HG03521 (cell line): ENCODE results near the gene PMEL.
"Not testable (repeated sequence)": the region's sequence is repeated elsewhere in the genome, so short reads cannot be mapped to it uniquely, and the experiment has no call there.

ENCODE experiments used
- ATAC-seq: cut with Tn5 transposase; IDR thresholded peaks from one replicate; pipeline ENCODE4 v1.9.1; 2021; ENCODE audit warnings: mild to moderate bottlenecking, moderate library complexity; ENCODE audit not compliant: unreplicated experiment

The PMEL gene

DNA sequence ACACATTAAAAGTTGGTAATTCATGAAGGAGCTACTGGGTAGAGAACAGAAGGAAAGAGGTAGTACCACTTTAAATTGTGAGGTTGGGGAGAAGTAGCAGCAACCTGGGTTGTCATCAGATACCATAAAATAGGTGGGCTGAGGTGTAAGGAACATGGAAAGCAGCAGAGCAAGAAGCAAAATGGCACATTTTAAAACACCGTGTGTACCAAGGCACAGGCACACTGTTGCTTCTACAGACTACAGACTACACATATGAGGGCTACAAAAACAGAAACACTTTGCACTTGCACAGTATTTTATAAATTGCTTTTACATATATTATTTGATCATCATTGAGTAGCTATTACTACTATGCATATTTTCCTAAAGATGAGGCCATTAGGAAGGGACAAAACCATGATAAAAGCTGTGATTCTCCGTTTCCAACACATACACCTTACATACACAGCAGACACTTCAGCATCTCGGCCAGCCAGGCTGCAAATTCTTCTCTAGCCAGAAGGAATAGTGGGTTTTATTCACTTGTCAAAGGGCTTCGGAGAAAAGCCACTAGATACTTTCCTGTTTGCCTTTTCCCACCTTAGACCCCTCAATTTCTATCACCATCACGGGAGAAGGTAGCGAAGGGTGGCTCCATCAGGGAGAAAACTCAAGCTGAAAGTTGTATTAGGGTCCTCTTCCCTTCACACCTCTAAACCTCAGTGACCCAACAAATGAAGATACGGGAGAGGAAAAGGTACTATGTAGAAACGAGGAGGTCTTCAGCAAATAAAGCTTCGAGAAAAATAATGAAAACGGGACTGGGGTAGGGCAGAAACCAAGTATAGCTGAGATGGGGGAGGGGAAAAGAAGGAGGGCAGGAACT, 39.7 kb downstream of the PMEL start:
- ATAC-seq, result no peak

DNA sequence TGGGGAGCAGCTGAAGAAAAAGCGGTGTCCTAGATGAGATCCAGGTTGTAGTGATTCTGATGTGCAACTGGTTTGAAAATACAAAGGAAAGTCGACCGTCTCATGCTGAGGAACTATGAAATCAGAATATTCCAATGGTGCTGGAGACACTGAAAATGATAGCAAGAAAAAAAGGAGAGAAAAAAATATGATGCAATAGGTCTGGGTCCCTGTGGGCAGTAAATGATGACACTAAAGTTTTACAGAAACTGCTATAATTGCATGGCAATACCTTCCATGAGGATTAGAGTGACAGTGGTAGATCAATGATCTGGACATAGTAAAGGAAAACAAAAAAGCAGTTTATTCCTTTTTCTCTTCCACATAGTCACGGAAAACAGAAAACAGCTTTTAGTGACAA, 40.5 kb downstream of the PMEL start:
- ATAC-seq, result no peak

DNA sequence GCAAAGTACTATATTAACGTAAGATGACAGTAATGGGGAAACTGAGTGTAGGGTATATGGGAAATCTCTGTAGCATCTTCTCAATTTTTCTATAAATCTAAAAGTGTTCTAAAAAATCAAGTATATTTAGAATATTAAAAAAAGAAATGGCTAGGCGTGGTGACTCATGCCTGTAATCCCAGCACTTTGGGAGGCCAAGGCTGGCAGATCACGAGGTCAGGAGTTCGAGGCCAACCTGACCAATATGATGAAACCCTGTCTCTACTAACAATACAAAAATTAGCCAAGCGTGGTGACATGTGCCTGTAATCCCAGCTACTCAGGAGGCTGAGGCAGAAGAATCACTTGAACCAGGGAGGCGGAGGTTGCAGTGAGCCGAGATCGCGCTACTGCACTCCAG, 42.2 kb downstream of the PMEL start:
- not testable (repeated sequence) for ATAC-seq

DNA sequence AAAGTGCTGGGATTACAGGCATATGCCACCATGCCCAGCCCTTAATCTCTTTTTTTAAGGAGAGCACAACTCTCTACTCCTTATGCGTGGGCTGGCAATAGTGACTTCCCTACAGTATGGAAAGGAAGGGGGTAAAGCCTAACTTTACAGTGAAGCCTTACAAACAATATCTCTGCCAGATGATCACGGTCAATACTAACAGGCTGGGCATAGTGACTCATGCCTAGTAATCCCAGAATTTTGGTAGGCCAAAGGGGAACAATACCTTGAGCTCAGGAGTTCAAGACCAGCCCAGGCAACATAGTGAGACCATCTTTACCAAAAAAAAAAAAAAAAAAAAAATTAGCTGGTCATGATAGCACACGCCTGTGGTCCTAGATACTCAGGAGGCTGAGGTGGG, 43.7 kb downstream of the PMEL start:
- ATAC-seq, result no peak

DNA sequence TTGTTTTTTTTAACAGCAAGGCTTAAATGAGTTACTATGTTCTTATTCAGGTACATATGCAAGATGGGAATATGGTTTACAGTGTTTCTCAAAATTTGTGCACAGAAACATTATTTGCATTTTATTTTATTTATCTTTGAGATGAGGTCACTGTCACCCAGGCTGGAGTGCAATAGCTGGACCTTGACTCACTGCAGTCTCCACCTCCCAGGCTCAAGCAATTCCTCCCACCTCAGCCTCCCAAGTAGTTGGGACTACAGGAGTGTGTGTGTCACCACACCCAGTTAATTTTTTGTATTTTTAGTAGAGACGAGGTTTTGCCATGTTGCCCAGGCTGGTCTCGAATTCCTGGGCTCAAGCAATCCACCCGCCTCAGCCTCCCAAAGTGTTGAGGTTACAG, 46.8 kb downstream of the PMEL start:
- ATAC-seq, result not testable (repeated sequence)

DNA sequence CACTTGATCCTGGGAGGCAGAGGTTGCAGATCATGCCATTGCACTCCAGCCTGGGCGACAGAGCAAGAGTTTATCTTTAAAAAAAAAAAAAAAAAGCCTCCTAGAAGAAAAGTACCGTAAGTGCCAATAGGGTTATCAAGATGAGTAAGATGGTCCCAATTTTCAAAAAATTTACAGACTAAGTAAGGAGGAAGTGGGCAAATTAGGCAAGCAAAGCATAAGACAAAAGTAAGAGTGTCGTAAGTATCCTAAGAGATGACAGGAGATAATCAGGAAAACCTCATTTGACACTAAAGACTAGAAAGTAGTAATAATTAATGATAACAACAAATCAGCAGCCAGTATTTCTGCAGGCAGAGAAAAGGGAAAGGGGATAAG, 50.4 kb downstream of the PMEL start:
- no peak for ATAC-seq

DNA sequence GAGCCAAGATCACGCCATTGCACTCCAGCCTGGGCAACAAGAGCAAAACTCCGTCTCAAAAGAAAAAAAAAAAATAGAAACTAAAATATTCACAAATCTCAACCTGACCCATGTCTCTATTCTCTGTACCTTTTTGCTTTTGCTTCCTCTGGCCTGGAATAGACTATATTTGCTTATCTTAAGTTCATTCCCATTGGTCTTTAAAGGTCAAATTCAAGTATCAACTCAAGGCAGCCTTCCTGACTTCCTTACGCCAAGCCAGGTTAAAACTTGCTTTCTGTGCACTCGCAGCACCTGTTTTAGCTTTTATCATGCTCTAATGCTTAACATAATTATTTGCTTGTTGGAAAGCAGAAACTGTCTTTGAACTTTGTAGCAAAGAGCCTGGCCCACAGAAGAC, 52.9 kb downstream of the PMEL start:
- no peak for ATAC-seq

DNA sequence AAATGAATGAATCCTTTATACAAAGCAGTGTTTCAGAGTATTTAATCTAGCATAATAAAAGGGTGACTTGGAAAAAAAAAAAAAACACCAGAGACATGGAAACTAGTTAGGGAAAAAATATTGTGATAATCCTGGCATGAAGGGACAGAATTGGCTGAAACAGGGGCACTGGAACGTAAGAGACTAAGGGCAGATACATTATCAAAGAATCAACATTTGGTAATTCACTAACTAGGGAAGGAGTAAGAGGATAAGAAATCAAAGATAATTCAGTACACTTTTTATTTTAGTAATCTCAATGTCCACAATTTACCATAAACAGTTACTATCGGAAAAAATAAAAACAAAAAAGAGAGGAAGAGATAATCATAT, 56.3 kb downstream of the PMEL start:
- no peak for ATAC-seq

DNA sequence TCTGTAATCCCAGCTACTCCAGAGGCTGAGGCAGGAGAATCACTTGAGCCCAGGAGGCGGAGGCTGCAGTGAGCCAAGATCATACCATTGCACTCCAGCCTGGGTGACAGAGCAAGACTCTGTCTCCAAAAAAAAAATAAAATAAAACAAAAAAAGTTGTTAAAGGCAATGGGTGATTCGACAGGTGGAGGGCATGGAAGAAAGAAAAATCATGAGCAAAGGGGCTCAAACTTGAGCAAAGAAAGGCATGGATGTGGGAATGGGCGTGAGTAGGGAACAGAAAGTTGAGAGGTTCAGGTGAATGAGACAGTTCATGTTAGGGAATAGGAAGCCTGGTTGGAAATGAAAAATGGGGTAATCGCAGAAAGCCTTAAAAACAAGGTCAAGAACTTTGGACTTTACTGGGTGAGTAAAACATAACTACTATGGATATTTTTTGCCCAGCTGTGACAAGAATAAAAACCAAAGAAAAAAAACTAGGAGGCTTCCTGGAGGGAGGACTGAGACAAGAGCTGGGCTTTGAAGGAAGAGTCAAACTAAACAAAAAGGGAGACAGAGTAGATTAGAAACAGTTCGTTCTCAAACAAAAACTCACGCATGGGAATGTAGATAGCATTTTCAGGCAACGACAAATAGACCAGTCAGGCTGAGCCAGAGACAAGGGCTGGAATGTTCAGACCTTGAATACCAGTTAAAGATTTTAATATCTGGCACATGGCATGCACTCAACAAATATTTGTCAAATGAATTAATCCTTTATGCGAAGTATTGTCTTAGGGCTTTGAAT, 56.9 kb downstream of the PMEL start:
- ATAC-seq, result no peak

DNA sequence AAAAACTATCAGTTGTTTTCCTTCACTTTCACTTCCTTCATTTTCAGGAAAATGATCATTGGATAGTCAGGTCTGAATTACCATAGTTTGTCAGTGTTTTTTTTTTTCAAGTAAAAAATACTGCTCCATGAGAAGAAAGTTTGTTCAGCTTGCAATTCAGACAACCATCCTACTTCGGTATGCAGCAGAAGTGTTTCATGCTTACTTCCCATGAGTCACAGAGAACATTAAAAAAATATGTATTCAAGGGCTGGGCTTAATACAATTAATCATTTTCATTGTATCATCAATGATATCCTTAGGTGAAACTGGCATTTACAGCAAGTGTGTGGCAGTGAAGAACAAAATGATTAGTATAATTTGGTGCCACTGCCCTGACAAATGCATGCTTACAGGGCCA, 59.8 kb downstream of the PMEL start:
- ATAC-seq, result no peak
